Heart left ventricle (tissue), 16 donors: ENCODE data around the gene FBXO46. TPM values are rescaled to one million over a fixed set of nuclear protein-coding genes. Genes with fewer than 3 reads are reported as not detected.
A peak's percentile ranks its signal among the peaks of the same experiment; 100 is the strongest.

Experiments
- ATAC-seq, 4 donors: fragments of 200-7000 bp; cut with Tn5 transposase; one replicate each; pipeline ENCODE4 v1.9.1; 2020 to 2022; ENCODE audit warnings: moderate library complexity in 4 of 4, mild to moderate bottlenecking in 3 of 4, moderate number of reproducible peaks in 1 of 4
- DNase-seq, 5 donors: peaks; one replicate each; pipeline ENCODE4 v3.0.0-alpha.2; 2020
- H3K27ac ChIP-seq, 12 donors: fragments of 200-600 bp; sonication (generic) in 4 of 12; one replicate each; pipeline versions ENCODE4 v1.5.0 to v1.8.0; 2016 to 2022; ENCODE audit warnings: mild to moderate bottlenecking in 2 of 12
- H3K27me3 ChIP-seq, 9 donors: fragments of 200-600 bp; sonication (generic) in 2 of 9; one replicate each; pipeline versions ENCODE4 v1.5.1 to v1.8.0; 2016 to 2022; ENCODE audit warnings: mild to moderate bottlenecking in 3 of 9
- H3K36me3 ChIP-seq, 9 donors: fragments of 200-600 bp; sonication (generic) in 2 of 9; one replicate each; pipeline versions ENCODE4 v1.5.0 to v1.8.0; 2018 to 2022; ENCODE audit warnings: mild to moderate bottlenecking in 2 of 9
- H3K4me1 ChIP-seq, 12 donors: fragments of 200-600 bp; sonication (generic) in 4 of 12; one replicate each; pipeline versions ENCODE4 v1.5.0 to v1.8.0; 2016 to 2022; ENCODE audit warnings: mild to moderate bottlenecking in 3 of 12
- H3K4me3 ChIP-seq, 12 donors: fragments of 200-600 bp; sonication (generic) in 4 of 12; one replicate each; pipeline versions ENCODE4 v1.5.0 to v1.8.0; 2017 to 2022; ENCODE audit warnings: mild to moderate bottlenecking in 9 of 12, moderate library complexity in 4 of 12
- H3K9me3 ChIP-seq, 12 donors: fragments of 200-600 bp; sonication (generic) in 4 of 12; one replicate each; pipeline versions ENCODE4 v1.5.0 to v1.8.0; 2016 to 2022; ENCODE audit warnings: mild to moderate bottlenecking in 1 of 12
- POLR2A ChIP-seq, 2 donors: fragments of 450-650 bp; IDR thresholded peaks; one replicate each; pipeline ENCODE4 v1.6.1; 2017; ENCODE audit warnings: antibody characterized with exemption in 2 of 2, mild to moderate bottlenecking in 2 of 2, moderate library complexity in 2 of 2
- WGBS, 4 donors: extraction: QIAGEN DNeasy Blood & Tissue Kit in 2 of 4; methylation state at CpG; one replicate each; pipeline versions ENCODE4 v1.1.5 to v1.1.7; 2013 to 2018; 5-methylcytosine and 5-hydroxymethylcytosine counted together
- intact Hi-C, 10 donors: fragments of 100-400 bp; cut with DNase I; formaldehyde crosslinking; loops; one replicate each; pipeline versions ENCODE4 v1.11.1 to v1.14.2; 2022
- polyA plus RNA-seq, 2 donors: library from polyadenylated mRNA; stranded (reverse); fragments of 200-250 nt; gene quantifications; one replicate each; pipeline ENCODE4 v1.2.3, GENCODE V29; 2013
- total RNA-seq, 9 donors: library from RNA; depleted of rRNA in 2 of 9; stranded (reverse); fragments of >200 nt in 2 of 9; fragmentation: NEBNext Ultra II Directional in 3 of 9; extraction: Animal tissue kit (Norgen Biotek cat#: 25700) in 3 of 9; gene quantifications; one replicate each; pipeline versions ENCODE4 v1.1.0 to v1.2.4, GENCODE V29; 2016 to 2023
- TF ChIP-seq, protein P1 (sequence below), 12 donors: fragments of 200-600 bp; sonication (generic) in 4 of 12; IDR thresholded peaks; one replicate each; pipeline versions ENCODE4 v1.5.0 to v1.8.0; 2018 to 2022; ENCODE audit warnings: antibody characterized with exemption in 12 of 12, mild to moderate bottlenecking in 5 of 12
- donor health status: ischemic (EF 13 %, LVEDD 7.1; RV severe dilation, severe dysfunction).
- donor health status: healthy with polysubstance abuse.
- donor health status: DM: no; HTN: yes; CAD: no.
- donor health status: DM: no; HTN: no; CAD: no.
- donor health status: ischemic (EF 25% LVEDD 6.9; RV normal size, moderate dysfunction).
- donor health status: ischemic (EF 25% LVEDD 5.7; RV mildly dilated, moderate dysfunction).
- donor health status: healthy.
- donor health status: DM: yes; HTN: yes; CAD: no.
- donor health status: ischemic (EF 35%, LVEDD 5.7; RV mildly dilated, moderate dysfunction).
- donor health status: nonischemic (EF 11% LVEDD 7.7; RV severe dilation, severe dysfunction).
- donor health status: DM: yes; HTN: yes; CAD: no.
- donor health status: PGD.
- donor health status: ischemic (EF 29% LVEDD 5.4; RV normal size, mild dysfunction).
- donor health status: nonischemic (EF 23%, LVEDD 6.1; RV moderate dilation, normal function).

Gene FBXO46
- total and polyA plus RNA-seq, 11 donors: 7.2 to 17.8 (median 10.2) TPM

DNA sequence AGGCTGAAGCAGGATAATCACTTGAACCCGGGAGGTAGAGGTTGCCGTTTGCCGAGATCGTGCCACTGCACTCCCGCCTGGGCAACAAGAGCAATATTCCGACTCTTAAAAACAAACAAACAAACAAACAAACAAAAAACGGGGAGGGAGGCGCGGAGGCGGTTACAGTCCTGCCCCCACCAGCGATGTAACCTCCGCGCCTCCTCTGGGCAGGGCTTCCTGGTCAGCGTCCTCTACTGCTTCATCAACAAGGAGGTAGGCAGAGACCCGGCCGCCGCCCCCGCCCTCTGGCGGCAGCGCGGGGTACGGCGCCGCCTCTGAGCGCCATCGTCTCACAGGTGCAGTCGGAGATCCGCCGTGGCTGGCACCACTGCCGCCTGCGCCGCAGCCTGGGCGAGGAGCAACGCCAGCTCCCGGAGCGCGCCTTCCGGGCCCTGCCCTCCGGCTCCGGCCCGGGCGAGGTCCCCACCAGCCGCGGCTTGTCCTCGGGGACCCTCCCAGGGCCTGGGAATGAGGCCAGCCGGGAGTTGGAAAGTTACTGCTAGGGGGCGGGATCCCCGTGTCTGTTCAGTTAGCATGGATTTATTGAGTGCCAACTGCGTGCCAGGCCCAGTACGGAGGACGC is 49.2 kb downstream of the FBXO46 start:
- Histone ChIP-seq H3K27me3 (peaks cover 10 to 33% (median 27%) of the 10 kb centered on the region in 9 donors), H3K4me1 (peaks cover 0 to 33% (median 15%) of the 10 kb centered on the region in 12 donors), H3K4me3 (peak overlapping the region; percentile 3 to 55 (median 47)), H3K36me3 (peaks cover 0 to 31% (median 16%) of the 10 kb centered on the region in 9 donors), H3K27ac (peak overlapping the region in 11 of 12 donors; percentile 29 to 82 (median 61)), H3K9me3 (no peaks in the 10 kb centered on the region)
- peak; percentile 78 to 91 (median 86) for DNase-seq
- peak; percentile 86 to 91 (median 88) for ATAC-seq
- TF ChIP-seq, protein P1, sequence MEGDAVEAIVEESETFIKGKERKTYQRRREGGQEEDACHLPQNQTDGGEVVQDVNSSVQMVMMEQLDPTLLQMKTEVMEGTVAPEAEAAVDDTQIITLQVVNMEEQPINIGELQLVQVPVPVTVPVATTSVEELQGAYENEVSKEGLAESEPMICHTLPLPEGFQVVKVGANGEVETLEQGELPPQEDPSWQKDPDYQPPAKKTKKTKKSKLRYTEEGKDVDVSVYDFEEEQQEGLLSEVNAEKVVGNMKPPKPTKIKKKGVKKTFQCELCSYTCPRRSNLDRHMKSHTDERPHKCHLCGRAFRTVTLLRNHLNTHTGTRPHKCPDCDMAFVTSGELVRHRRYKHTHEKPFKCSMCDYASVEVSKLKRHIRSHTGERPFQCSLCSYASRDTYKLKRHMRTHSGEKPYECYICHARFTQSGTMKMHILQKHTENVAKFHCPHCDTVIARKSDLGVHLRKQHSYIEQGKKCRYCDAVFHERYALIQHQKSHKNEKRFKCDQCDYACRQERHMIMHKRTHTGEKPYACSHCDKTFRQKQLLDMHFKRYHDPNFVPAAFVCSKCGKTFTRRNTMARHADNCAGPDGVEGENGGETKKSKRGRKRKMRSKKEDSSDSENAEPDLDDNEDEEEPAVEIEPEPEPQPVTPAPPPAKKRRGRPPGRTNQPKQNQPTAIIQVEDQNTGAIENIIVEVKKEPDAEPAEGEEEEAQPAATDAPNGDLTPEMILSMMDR (IDR thresholded peaks at IDR 0.05): peak; percentile 91 to 99 (median 98)
- TF ChIP-seq POLR2A (IDR thresholded peaks at IDR 0.05): peak in 1 of 2 donors; percentile 42
- intact Hi-C loops: loop anchor here in 1 of 10 donors (2.0 to 5.0 kb wide), 2 partner anchors 75 to 159 kb away; no protein-coding TSS in a partner anchor
- WGBS, 4 donors: 3 to 5% (median 4%) methylated on average over 27 to 51 of the region's 51 CpGs

DNA sequence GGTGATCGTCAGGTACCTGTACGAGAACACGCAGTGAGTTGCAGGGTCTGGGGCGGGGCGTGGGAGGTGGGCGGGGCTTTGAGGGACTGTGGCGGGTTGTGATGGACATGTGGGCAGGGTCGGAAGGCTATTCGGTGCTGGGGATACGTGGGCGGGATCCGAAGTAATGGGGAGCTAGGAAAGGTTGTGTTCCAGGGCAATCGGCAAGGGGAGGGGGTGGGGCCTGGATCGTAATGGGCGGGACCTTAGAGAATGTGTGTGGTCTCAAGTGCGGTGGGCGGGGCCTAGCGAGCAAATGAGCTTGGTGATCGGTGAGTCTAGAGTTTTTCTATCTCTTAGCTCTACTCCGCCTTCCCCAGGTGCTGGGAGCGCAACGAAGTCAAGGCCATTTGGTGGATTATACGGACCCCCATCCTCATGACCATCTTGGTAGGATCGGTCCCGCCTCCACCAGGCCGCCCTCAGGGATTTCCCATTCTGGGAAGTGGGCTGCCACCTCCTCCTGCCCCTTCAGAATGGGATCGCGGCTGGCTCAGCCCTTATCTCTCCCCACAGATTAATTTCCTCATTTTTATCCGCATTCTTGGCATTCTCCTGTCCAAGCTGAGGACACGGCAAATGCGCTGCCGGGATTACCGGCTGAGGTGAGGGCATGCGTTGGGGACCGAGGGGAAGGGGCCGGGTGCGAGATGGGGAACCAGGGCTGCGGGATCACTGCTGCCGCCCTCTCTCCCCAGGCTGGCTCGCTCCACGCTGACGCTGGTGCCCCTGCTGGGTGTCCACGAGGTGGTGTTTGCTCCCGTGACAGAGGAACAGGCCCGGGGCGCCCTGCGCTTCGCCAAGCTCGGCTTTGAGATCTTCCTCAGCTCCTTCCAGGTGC is 53.1 kb downstream of the FBXO46 start:
- no peaks in the 10 kb centered on the region for H3K36me3 ChIP-seq
- H3K27me3 ChIP-seq: peaks cover 10 to 42% (median 27%) of the 10 kb centered on the region in 9 donors
- no peak overlapping the region for H3K27ac ChIP-seq
- ATAC-seq (peak in 3 of 4 donors; percentile 46 to 62 (median 53)), DNase-seq (peak; percentile 43 to 77 (median 70))
- no peaks in the 10 kb centered on the region for H3K9me3 ChIP-seq
- 9 to 17% (median 12%) methylated on average over 42 to 49 of the region's 49 CpGs for WGBS, 4 donors
- H3K4me1 ChIP-seq: peaks cover 0 to 35% (median 15%) of the 10 kb centered on the region in 12 donors
- intact Hi-C loops: no loop called here
- TF ChIP-seq POLR2A (IDR thresholded peaks at IDR 0.05): no peak
- TF ChIP-seq, protein P1 (IDR thresholded peaks at IDR 0.05): peak in 1 of 12 donors; percentile 5
- H3K4me3 ChIP-seq: peak overlapping the region in 10 of 12 donors; percentile 5 to 47 (median 34)

DNA sequence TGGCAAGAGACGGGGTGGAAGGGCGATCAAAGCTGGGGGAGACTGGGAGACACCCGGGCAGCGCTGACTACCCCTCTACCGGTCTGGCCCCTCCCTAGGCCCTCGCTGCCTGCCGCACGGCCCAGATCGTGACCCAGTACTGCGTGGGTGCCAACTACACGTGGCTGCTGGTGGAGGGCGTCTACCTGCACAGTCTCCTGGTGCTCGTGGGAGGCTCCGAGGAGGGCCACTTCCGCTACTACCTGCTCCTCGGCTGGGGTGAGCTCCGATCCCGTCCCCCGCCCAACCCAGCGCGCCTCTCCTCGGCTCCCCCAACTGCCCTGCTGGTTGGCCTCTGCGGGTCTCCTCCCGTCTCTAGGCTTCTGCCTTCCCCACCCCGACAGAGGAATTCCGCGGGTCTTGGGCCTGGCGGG is 53.8 kb downstream of the FBXO46 start:
- WGBS, 4 donors: 8 to 18% (median 11%) methylated on average over 14 to 28 of the region's 28 CpGs
- no peaks in the 10 kb centered on the region for H3K36me3 ChIP-seq
- H3K27me3 ChIP-seq: peaks cover 10 to 46% (median 27%) of the 10 kb centered on the region in 9 donors
- intact Hi-C loops: no loop called here
- peak in 2 of 4 donors; percentile 5 to 8 for ATAC-seq
- peak overlapping the region in 10 of 12 donors; percentile 5 to 47 (median 34) for H3K4me3 ChIP-seq
- no peak for DNase-seq
- peaks cover 0 to 32% (median 14%) of the 10 kb centered on the region in 12 donors for H3K4me1 ChIP-seq
- TF ChIP-seq, protein P1 (IDR thresholded peaks at IDR 0.05): no peak
- TF ChIP-seq POLR2A (IDR thresholded peaks at IDR 0.05): no peak
- no peaks in the 10 kb centered on the region for H3K9me3 ChIP-seq
- H3K27ac ChIP-seq: no peak overlapping the region

- WGBS, 4 donors: 64 to 77% (median 73%) methylated on average over 7 of the region's 7 CpGs
- peaks cover 14 to 63% (median 38%) of the 10 kb centered on the region in 9 donors for H3K27me3 ChIP-seq
These were observed 55.8 kb downstream of the FBXO46 start for GRCh38 chr19:45674946-45675345.

More at GRCh38 chr19:45674946-45675345, 55.8 kb downstream of the FBXO46 start:
- Histone ChIP-seq H3K4me3 (no peak overlapping the region), H3K27ac (no peak overlapping the region), H3K36me3 (no peaks in the 10 kb centered on the region), H3K4me1 (peaks cover 0 to 22% (median 10%) of the 10 kb centered on the region in 12 donors), H3K9me3 (no peaks in the 10 kb centered on the region)
- intact Hi-C loops: no loop called here
- TF ChIP-seq, protein P1 (IDR thresholded peaks at IDR 0.05): no peak
- TF ChIP-seq POLR2A (IDR thresholded peaks at IDR 0.05): no peak
- no peak for DNase-seq
- no peak for ATAC-seq
